Measurements from ENCODE around the gene RGS13.

The RGS13 gene

GRCh38 chr1:192635939-192636338 lies at the start of gene RGS13:
Gene RGS13 (plus strand): TSS chr1:192636147. CDS start chr1:192644335, 8,188 bp downstream.
- no peak for DNase-seq

- no peak for DNase-seq
Measured at GRCh38 chr1:192587386-192588266, 48.3 kb upstream of the RGS13 start.

GRCh38 chr1:192588546-192588945 lies 47.4 kb upstream of the RGS13 start:
- DNase-seq, result no peak

- DNase-seq, result no peak
Measured at GRCh38 chr1:192589813-192590212, 46.1 kb upstream of the RGS13 start.

- DNase-seq, result no peak
Measured at GRCh38 chr1:192592517-192592916, 43.4 kb upstream of the RGS13 start.

- DNase-seq, result no peak
Measured at GRCh38 chr1:192592981-192593708, 42.8 kb upstream of the RGS13 start.

GRCh38 chr1:192595299-192595698 lies 40.6 kb upstream of the RGS13 start:
- no peak for DNase-seq

GRCh38 chr1:192598589-192598988 lies 37.4 kb upstream of the RGS13 start:
- DNase-seq, result no peak

- no peak for DNase-seq
Measured at GRCh38 chr1:192600275-192600674, 35.7 kb upstream of the RGS13 start.

- no peak for DNase-seq
Measured at GRCh38 chr1:192601143-192601542, 34.8 kb upstream of the RGS13 start.

GRCh38 chr1:192601567-192601966 lies 34.4 kb upstream of the RGS13 start:
- no peak for DNase-seq

GRCh38 chr1:192602757-192603156 lies 33.2 kb upstream of the RGS13 start:
- no peak for DNase-seq

GRCh38 chr1:192603218-192603787 lies 32.6 kb upstream of the RGS13 start:
- no peak for DNase-seq

- no peak for DNase-seq
Measured at GRCh38 chr1:192604979-192605620, 30.8 kb upstream of the RGS13 start.

- DNase-seq, result no peak
Measured at GRCh38 chr1:192608671-192609070, 27.3 kb upstream of the RGS13 start.

- peak; percentile 42 for DNase-seq
Measured at GRCh38 chr1:192609110-192610079, 26.6 kb upstream of the RGS13 start.

- DNase-seq, result no peak
Measured at GRCh38 chr1:192610112-192610889, 25.6 kb upstream of the RGS13 start.

GRCh38 chr1:192615055-192615454 lies 20.9 kb upstream of the RGS13 start:
- no peak for DNase-seq

GRCh38 chr1:192620071-192620635 lies 15.8 kb upstream of the RGS13 start:
- DNase-seq, result no peak

- no peak for DNase-seq
Measured at GRCh38 chr1:192626366-192627179, 9.4 kb upstream of the RGS13 start.

Data from activated CD8-positive, alpha-beta memory T cell treated with anti-CD3 and anti-CD28 coated beads, Interleukin-2, amount 50 U/mL, for 4 hours (primary cell).